ENCODE results near the gene GXYLT2.

GRCh38 chr3:72903004-72903403 lies 15.2 kb downstream of the GXYLT2 start:
- TF ChIP-seq, protein P1, sequence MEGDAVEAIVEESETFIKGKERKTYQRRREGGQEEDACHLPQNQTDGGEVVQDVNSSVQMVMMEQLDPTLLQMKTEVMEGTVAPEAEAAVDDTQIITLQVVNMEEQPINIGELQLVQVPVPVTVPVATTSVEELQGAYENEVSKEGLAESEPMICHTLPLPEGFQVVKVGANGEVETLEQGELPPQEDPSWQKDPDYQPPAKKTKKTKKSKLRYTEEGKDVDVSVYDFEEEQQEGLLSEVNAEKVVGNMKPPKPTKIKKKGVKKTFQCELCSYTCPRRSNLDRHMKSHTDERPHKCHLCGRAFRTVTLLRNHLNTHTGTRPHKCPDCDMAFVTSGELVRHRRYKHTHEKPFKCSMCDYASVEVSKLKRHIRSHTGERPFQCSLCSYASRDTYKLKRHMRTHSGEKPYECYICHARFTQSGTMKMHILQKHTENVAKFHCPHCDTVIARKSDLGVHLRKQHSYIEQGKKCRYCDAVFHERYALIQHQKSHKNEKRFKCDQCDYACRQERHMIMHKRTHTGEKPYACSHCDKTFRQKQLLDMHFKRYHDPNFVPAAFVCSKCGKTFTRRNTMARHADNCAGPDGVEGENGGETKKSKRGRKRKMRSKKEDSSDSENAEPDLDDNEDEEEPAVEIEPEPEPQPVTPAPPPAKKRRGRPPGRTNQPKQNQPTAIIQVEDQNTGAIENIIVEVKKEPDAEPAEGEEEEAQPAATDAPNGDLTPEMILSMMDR (IDR thresholded peaks at IDR 0.05; ENCODE audit: low read length): no peak
- no peak for TF ChIP-seq EZH2phosphoT487 (IDR thresholded peaks at IDR 0.05; ENCODE audit: low read length)
